GM19240 (cell line): ENCODE results near the gene TBCD.

ENCODE experiments used
- DNase-seq: peaks from one replicate; pipeline ENCODE4 v3.0.0; 2011; ENCODE audit warnings: low spot score; ENCODE audit not compliant: insufficient read length

Gene TBCD

DNA sequence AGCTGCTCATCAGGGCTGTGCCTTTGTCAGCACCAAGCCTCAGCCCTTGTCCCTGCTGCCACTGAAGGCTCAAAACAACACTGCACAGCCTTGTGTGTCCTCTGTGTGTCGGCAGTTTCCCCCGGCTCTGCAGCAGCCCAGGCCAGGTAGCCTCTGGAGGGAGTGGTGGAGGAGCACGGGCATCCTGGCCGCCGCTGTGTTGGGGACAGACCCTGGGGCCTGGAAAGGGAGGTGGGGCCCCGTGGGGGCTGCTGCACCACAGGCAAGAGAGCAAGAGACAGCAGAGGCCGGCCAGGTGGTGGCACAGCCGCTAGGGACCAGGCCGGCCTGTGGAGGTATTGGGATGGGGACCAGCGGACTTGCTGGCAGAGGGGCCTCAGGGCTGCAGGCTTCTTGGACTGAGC, 184.9 kb downstream of the TBCD start:
- DNase-seq, result no peak

GRCh38 chr17:82937411-82938371, 185.8 kb downstream of the TBCD start:
- no peak for DNase-seq

DNA sequence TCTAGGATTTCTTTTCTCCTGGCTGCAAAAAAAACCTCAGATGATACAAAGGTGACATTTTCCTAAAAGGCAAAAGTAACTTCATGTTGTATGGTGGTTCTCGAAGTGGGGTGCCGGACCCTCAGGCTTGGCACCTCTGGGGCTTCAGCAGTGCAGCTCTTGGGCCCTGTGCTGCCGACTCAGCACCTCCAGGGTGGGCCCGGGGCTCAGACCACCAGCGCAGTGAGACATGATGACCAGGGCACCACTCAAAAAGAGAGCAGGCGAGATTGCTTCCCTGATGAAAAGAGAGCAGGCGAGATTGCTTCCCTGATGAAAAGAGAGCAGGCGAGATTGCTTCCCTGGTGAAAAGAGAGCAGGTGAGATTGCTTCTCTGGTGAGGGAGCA, 186.6 kb downstream of the TBCD start:
- DNase-seq, result no peak

GRCh38 chr17:82938873-82939620, 187.2 kb downstream of the TBCD start:
- DNase-seq, result no peak

DNA sequence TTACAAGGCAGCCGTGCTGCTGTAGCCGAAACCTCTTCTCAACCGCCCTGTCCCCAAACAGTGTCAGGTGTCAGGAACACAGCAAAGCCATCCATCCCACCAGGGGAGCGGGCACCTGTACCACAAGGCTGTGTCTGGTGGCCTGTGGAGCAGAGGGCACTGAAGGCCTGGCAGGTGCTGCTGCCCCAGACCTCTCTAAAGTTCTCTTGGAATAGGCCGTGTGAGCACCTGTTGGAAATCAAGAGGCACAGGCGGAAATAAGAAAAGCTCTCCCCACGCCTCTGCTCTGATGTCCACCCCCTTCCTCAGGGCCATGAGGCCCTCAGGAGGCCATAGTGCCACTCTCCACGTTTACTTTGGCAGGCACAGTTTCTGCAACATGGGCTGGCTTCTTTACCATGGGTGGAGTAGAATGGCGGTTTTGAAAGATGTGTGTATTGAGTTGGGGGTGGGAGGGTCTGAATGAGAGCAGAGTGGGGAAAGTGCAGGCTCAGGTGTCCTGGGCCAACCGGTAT, 187.8 kb downstream of the TBCD start:
- no peak for DNase-seq

- DNase-seq, result no peak
Observed at GRCh38 chr17:82940226-82941020, 188.6 kb downstream of the TBCD start.

DNA sequence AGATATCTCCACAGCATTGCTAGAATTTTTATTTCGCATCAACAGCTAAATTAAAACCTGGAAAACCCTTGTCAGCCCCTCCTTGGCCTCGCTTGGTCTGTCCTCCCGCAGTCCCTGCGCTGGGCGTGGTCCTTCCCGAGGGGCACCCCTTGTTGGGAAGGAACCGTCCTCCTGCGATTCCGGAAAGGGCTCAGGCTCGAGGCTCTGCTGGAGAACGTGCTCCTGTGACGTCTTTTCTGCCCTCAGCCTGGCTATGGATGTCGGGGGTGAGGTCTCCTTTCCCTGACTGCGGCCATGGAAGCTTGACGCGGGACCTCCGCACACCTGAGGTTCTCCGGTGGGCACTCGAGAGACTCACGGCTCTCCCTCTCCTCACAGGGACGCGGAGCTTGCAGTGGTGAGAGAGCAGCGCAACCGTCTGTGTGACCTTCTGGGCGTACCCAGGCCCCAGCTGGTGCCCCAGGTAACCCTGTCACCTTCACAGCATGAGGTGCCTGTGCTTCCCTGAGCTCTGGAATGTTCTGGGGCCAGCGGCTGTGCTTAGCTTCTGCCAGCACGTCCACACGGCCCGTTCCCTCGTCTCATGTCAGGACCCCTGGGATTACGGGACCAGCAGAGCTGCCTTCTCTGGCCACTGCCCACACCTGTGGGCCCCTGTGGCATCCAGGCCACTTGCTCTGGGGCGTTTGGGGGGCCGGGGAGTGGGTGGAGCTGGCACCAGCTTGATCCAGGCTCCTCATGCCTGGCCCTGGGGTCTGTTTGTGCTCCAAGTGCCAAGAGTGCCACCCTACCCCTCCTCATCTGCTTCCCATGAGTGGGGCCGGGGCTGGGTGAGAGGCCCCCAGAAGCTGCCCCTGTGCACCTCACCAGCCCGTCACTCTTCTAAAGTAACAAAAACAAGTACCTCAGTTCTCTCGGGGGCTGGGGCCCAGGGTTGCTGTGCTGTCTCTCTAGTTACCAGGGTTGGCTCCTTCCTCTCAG, 189.4 kb downstream of the TBCD start:
- DNase-seq, result no peak

- no peak for DNase-seq
Observed at GRCh38 chr17:82942166-82943130, 190.6 kb downstream of the TBCD start.

GRCh38 chr17:82943339-82943738, 191.5 kb downstream of the TBCD start:
- no peak for DNase-seq

GRCh38 chr17:82943751-82944150, 191.9 kb downstream of the TBCD start:
- no peak for DNase-seq

GRCh38 chr17:82944990-82945389, 193.1 kb downstream of the TBCD start:
- no peak for DNase-seq

DNA sequence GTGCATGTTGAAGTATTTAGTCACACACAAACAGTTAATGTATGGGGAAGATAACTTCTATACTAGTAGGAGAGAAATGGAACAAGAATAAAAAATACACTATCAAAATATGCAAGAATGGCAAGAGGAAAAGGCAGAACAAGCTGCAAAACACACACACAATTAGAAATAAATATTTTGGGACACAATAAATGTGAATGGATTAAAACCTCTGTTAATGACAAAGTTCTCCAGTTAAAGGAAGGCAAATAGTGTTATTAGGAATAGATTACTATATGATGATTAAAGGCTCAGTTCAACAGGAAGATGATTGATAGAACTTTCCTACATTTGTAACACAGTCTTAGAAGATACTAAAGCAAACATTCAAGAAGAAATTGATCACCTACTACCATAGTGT, 194.2 kb downstream of the TBCD start:
- no peak for DNase-seq

GRCh38 chr17:82947051-82947991, 195.5 kb downstream of the TBCD start:
- DNase-seq, result no peak

GRCh38 chr17:82948081-82948511, 196.2 kb downstream of the TBCD start:
- DNase-seq, result no peak

- DNase-seq, result no peak
Observed at GRCh38 chr17:82948957-82949356, 197.1 kb downstream of the TBCD start.

DNA sequence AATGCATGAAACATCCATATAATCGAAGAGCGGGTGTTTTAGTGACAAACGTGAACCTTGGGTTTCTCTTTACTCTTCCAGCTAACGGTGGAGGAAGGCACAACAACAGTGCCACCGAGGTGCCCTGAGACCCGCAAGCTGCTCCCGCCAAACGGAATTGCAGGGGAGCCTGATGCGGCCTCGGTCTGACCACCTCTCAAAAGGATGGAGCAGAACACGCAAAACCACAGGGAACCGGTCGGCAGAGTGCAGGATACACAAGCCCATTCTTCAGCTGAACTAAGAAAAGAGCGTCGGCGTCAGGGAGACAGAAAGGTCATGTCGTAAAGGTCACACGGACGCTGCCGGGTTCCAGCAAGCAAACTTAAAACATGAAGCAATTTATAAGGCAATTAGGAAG, 197.5 kb downstream of the TBCD start:
- no peak for DNase-seq

GRCh38 chr17:82949984-82950383, 198.1 kb downstream of the TBCD start:
- DNase-seq, result no peak

- no peak for DNase-seq
Observed at GRCh38 chr17:82950525-82951102, 198.7 kb downstream of the TBCD start.
